Stimulated activated naive CD8-positive, alpha-beta T cell treated with anti-CD3 and anti-CD28 coated beads, Interleukin-15, Interleukin-2, amounts not matched to agents 100 U/mL and 50 U/mL, for 24 hours (primary cell): Measurements from ENCODE around the gene C3AR1.
"Not testable (repeated sequence)": the region's sequence is repeated elsewhere in the genome, so short reads cannot be mapped to it uniquely, and the experiment has no call there.

ENCODE experiments used
- ATAC-seq: fragments of 150-1000 bp; cut with Tn5 transposase; one replicate; pipeline ENCODE4 v1.10.0; 2021
- DNase-seq: peaks from one replicate; pipeline ENCODE4 v3.0.0; 2021

The C3AR1 gene

DNA sequence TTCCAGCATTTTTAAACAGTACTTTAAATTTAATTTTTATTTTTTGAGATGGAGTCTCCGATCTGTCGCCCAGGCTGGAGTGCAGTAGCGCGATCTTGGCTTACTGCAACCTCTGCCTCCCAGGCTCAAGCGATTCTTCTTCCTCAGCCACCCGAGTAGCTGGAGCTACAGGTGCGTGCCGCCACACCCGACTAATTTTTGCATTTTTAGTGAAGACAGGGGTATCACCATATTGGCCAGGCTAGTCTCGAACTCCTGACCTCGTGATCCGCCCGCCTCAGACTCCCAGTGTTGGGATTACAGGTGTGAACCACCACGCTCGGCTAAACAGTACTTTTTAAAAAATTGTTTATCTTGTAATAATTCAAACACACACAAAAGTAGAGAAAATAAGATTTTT, 37.9 kb downstream of the C3AR1 start:
- DNase-seq (no peak), ATAC-seq (no peak)

DNA sequence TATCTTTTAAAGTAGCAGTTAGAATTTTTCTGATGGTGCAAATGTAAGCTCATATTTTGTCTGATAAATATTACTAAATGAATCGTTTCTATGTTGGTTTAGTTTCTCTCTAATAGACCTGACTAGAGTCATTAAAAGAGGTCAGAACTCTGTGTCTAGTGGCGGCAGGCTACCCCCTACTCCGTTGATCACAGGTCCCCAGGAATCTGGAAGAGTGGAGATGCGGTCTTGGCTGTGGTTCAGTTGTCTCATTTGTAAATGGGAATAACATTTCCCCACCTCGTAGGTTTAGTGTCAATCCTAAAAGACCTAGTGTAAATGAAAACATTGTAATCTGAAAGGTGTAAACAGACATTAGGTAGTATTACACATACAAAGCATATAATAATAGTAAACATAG, 38.3 kb downstream of the C3AR1 start:
- DNase-seq, result no peak

DNA sequence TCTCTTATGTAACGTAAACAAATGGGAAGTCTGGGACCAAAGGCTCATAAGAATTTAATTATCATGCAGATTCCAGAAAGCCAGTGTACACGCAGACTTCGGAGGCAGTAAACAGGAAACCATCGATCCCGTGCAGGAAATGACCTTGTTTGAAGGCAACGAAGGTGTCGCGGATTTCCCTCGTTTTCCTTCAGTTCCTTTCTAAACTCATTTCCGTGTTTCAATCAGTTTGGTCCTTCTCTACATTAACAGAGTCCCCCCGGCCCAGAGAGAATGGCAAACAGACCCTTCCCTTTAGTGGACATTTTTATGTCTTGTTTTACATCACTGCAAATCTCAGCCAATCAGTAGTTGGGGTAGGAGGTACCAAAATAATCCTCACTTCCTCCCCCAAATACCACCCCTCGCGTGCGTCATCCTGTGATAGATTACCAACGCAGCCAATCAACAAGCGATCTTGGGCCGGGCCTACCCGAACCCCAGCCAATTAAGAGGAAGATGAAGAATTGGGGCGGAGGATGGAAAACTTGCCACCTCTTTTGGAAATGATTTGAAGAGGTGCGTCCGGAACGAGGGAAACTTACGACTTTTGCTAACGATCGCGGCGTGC, 39.8 kb downstream of the C3AR1 start:
- peak; percentile 97 for ATAC-seq
- peak; percentile 94 for DNase-seq

More for the DNA sequence above, 38.3 kb downstream of the C3AR1 start:
- ATAC-seq, result no peak

DNA sequence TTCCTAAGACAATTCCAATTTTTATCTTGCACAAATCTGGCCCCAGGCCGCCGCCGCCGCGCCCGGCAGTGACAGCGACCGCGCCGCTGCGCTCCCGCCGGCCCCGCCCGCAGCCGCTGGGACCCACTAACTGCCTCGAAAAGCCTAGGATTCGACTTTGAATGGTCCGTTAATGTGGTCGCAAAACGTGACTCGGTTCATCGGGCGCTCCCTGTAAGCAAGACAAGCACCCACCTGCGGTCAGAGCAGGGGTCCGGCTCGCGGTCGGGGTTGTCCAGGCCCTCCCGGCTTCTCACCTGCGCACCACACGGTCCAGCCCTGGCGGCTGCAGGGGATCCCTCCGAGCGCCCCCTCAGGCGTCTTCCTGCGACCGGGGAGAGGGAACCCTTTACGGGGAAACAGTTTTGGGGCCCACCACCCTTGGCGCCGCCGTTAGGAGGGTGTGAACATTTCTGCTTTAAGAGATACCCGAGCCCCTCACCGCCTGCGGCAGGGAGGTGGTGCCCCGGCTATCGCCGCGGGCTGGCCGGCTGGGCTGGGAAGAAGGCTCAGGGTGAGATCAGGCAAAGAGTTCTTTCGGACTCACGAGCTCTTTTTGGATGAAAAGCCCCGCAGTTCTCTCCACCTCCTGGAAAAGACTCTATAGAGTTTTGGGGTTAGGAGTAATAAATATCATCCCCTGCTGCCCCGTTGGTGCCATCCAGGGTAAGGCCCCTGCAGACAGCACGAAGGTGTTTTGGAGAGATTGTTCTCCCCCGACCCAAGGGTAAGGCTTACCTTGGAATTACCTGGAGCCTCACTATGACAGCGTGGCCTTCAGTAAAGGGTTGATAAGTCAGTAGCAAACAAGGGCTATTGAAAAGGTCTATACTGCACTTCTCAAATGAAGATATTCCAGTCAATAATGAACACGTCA, 47.2 kb downstream of the C3AR1 start:
- DNase-seq (peak; percentile 51), ATAC-seq (peak; percentile 90)

DNA sequence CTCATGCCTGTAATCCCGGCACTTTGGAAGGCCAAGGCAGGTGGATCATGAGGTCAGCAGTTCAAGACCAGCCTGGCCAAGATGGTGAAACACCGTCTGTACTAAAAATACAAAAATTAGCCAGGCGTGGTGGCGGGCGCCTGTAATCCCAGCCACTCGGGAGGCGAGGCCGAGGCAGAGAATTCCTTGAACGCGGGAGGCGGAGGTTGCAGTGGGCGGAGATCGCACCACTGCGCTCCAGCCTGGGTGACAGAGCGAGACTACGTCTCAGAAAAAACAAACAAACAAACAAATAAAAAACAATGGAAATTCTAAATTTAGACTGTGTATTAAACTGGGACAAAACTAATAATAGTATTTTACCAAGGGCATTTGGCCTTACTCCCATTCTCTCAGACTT, 47.9 kb downstream of the C3AR1 start:
- not testable (repeated sequence) for ATAC-seq, DNase-seq

DNA sequence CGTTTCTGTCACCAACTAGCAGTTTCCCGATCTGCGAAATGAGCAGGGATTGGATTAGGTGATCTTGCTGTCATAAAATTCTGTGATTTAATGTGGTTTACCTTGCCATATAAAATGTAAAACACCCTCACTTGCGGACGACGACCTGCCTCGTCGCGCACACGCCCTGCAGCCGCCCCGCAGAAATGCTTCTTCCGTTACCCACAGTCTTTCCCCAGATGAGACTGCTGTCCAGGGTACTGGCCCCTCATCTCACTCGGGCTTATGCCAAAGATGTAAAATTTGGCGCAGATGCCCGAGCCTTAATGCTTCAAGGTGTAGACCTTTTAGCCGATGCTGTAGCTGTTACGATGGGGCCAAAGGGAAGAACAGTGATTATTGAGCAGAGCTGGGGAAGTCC, 51.3 kb downstream of the C3AR1 start:
- ATAC-seq (no peak), DNase-seq (no peak)

DNA sequence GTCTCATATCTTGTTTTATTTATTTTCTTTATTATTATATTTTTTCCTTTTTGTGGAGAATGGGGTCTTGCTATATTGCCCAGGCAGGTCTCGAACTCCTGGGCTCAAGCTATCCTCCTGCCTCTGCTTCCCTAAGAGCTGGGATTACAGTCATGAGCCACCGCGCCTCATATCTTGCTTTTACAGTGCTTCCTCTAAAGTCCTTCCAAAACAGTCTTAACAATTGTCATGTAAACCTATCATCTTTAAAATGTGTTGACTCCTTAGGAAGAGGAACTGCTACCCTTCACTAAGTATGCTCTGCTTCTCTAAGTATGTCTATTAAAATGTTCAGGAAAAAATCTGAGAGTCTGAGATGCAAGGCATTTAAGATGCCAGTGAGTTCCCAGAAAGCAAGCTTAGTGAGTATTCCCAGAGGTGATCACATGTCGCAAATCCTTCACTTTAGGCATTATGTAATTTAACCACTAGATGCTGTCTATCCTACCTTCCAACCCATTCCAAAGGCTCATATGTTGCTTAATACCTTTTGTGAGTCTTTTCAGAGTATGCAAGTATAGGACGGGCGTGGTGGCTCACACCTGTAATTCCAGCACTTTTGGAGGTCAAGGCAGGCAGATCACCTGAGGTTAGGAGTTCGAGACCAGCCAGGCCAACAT, 53.4 kb downstream of the C3AR1 start:
- ATAC-seq (no peak), DNase-seq (no peak)

DNA sequence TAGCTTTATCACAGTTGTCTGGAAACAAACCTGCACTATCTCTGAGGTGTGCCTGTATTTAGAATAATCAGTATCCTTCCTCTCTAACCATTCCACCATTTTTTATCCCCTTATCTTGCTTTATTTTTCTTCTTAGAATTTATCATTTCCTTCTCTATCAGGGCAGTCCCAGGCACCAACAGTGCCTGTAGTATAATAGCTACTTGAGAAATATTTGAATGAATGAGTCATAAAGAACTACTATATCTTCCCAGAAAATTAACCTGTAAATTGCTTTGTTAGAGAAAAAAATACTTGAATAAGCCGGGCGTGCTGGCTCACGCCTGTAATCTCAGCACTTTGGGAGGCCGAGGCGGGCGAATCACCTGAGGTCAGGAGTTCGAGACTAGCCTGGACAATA, 54.8 kb downstream of the C3AR1 start:
- ATAC-seq (no peak), DNase-seq (no peak)
